ENCODE results near the gene PLIN3. TPM values are rescaled to one million over a fixed set of nuclear protein-coding genes. Genes with fewer than 3 reads are reported as not detected.
A peak's percentile ranks its signal among the peaks of the same experiment; 100 is the strongest.

Gene PLIN3
- total and polyA plus RNA-seq, 9 of the 15 experiments (the other 6 are each of a cell fraction or from before 2014, with no cell fraction given): 7.5 to 75.6 (median 43.1) TPM

GRCh38 chr19:4870025-4870700, 2.7 kb upstream of the PLIN3 start (continued):
- no peak for TF ChIP-seq ZBTB11 (CRISPR knock-in tag; IDR thresholded peaks at IDR 0.05)
- no peak for TF ChIP-seq ZNF324 (CRISPR knock-in tag; IDR thresholded peaks at IDR 0.05)
- TF ChIP-seq REST (IDR thresholded peaks at IDR 0.05; ENCODE audit: borderline replicate concordance): peak; percentile 22; the same call in 1 of the 2 replicates
- no peak for TF ChIP-seq REST (CRISPR knock-in tag; IDR thresholded peaks at IDR 0.05; ENCODE audit: low read depth)
- no peak for TF ChIP-seq U2AF1 (optimal IDR thresholded peaks at IDR 0.05; ENCODE audit: low read depth, low read length)
- TF ChIP-seq BRD9 (IDR thresholded peaks at IDR 0.05; ENCODE audit: low read depth, partially characterized antibody): peak; percentile 82
- TF ChIP-seq PRDM10 (IDR thresholded peaks at IDR 0.05; ENCODE audit: partially characterized antibody): peak; percentile 93
- TF ChIP-seq ZNF280B (CRISPR knock-in tag; IDR thresholded peaks at IDR 0.05): no peak

All from K562 (cell line).